ENCODE data around the gene MOCS1. TPM values are rescaled to one million over a fixed set of nuclear protein-coding genes. Genes with fewer than 3 reads are reported as not detected.

MOCS1 gene
- total RNA-seq, 4 donors from 2014 or later = 23.4 to 39.8 (median 33.1) TPM

Other genes starting within 250 kb of the MOCS1 start
- gene KIF6, start 209.1 kb downstream of the MOCS1 start, total RNA-seq = 1 to 10 TPM in 2 of 4 donors, under 1 TPM in 2; 0.40 to 1.3 (median 0.80) TPM
- gene DAAM2, start 142.1 kb downstream of the MOCS1 start, total RNA-seq = 10 to 100 TPM; 17.8 to 37.0 (median 23.8) TPM

Measured in thyroid gland (tissue), 4 donors.